Gastrocnemius medialis (tissue), 4 donors: ENCODE results near the gene IL18R1.

Experiments used
- POLR2A ChIP-seq, 2 donors: fragments of 450-650 bp; IDR thresholded peaks; one replicate each; pipeline ENCODE4 v1.6.1; 2017; ENCODE audit warnings: antibody characterized with exemption in 2 of 2, mild to moderate bottlenecking in 2 of 2, moderate library complexity in 2 of 2
- TF ChIP-seq, protein P1 (sequence below), 5 experiments: fragments of 450-650 bp in 3 of 5; fragments of 200-600 bp in 2 of 5; sonication (generic) in 2 of 5; IDR thresholded peaks in 4 of 5; conservative IDR thresholded peaks in 1 of 5; 1 replicate in 4 of 5; 2 replicates in 1 of 5; pipeline ENCODE4 v1.5.1; 2016 to 2019; ENCODE audit warnings: antibody characterized with exemption in 5 of 5, mild to moderate bottlenecking in 3 of 5, moderate library complexity in 3 of 5

DNA sequence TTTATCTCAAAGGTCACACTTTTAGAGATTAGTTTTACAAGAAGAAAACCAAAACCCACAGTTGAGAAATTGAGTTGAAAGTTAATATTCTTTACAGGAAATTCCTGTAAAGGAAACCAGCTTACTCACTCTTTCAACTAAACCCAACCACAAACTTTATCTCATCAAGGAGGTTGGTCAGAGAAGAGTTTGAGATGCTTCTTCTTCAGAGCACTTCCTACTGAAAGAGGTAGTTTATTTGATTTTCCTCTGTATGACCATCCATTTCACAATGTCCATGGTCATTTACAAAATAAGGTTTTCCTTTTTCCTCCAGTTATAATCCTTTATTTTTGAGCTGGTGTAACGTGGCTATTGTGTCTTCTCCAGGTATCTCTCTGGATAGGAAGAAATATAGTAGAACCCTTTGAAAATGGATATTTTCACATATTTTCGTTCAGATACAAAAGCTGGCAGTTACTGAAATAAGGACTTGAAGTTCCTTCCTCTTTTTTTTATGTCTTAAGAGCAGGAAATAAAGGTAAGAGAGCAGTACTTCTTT lies 62.9 kb downstream of the IL18R1 start:
- TF ChIP-seq, protein P1, sequence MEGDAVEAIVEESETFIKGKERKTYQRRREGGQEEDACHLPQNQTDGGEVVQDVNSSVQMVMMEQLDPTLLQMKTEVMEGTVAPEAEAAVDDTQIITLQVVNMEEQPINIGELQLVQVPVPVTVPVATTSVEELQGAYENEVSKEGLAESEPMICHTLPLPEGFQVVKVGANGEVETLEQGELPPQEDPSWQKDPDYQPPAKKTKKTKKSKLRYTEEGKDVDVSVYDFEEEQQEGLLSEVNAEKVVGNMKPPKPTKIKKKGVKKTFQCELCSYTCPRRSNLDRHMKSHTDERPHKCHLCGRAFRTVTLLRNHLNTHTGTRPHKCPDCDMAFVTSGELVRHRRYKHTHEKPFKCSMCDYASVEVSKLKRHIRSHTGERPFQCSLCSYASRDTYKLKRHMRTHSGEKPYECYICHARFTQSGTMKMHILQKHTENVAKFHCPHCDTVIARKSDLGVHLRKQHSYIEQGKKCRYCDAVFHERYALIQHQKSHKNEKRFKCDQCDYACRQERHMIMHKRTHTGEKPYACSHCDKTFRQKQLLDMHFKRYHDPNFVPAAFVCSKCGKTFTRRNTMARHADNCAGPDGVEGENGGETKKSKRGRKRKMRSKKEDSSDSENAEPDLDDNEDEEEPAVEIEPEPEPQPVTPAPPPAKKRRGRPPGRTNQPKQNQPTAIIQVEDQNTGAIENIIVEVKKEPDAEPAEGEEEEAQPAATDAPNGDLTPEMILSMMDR (IDR thresholded peaks at IDR 0.05 in 4 of 5, conservative IDR thresholded peaks at IDR 0.05 in 1 of 5), result no peak
- TF ChIP-seq POLR2A (IDR thresholded peaks at IDR 0.05), result no peak
